Neural progenitor cell (in vitro differentiated cells): ENCODE measurements around the gene EPN2. TPM values are rescaled to one million over a fixed set of nuclear protein-coding genes. Genes with fewer than 3 reads are reported as not detected.

Experiments used
- DNase-seq: peaks from one replicate; pipeline ENCODE4 v3.0.0-alpha.2; 2016; ENCODE audit warnings: low spot score
- H2AFZ ChIP-seq: fragments of 200-600 bp; sonication (generic); replicated peaks from 2 replicates; pipeline ENCODE4 v1.6.1; 2016; ENCODE audit warnings: antibody characterized with exemption
- H3F3A ChIP-seq: fragments of 200-600 bp; sonication (generic); 2 replicates; pipeline ENCODE4 v1.6.1; 2016; ENCODE audit warnings: antibody characterized with exemption, low read depth
- H3K27ac ChIP-seq: fragments of 200-600 bp; sonication (generic); 2 replicates; pipeline ENCODE4 v1.5.1; 2016; ENCODE audit warnings: mild to moderate bottlenecking
- H3K27me3 ChIP-seq: fragments of 200-600 bp; sonication (generic); 2 replicates; pipeline ENCODE4 v1.6.1; 2016; ENCODE audit warnings: mild to moderate bottlenecking, moderate library complexity
- H3K36me3 ChIP-seq: fragments of 200-600 bp; sonication (generic); 2 replicates; pipeline ENCODE4 v1.5.1; 2016
- H3K4me1 ChIP-seq: fragments of 200-600 bp; sonication (generic); 2 replicates; pipeline ENCODE4 v1.6.1; 2016; ENCODE audit warnings: mixed run types
- H3K4me2 ChIP-seq: fragments of 200-600 bp; sonication (generic); 2 replicates; pipeline ENCODE4 v1.6.1; 2016
- H3K4me3 ChIP-seq: fragments of 200-600 bp; sonication (generic); 2 replicates; pipeline ENCODE4 v1.5.1; 2016
- H3K79me2 ChIP-seq: fragments of 200-600 bp; sonication (generic); 2 replicates; pipeline ENCODE4 v1.6.1; 2016; ENCODE audit warnings: low read depth
- H3K9ac ChIP-seq: fragments of 200-600 bp; sonication (generic); 2 replicates; pipeline ENCODE4 v1.6.1; 2016
- H3K9me3 ChIP-seq: fragments of 200-600 bp; sonication (generic); 2 replicates; pipeline ENCODE4 v1.5.1; 2016; ENCODE audit warnings: low read depth
- H4K20me1 ChIP-seq: fragments of 200-600 bp; sonication (generic); 2 replicates; pipeline ENCODE4 v1.6.1; 2016; ENCODE audit warnings: low read depth
- H3K27ac Mint-ChIP-seq: 3 replicates; pipeline ENCODE4 v1.8.0; 2021; ENCODE audit warnings: mixed read lengths
- H3K27me3 Mint-ChIP-seq: 2 replicates; pipeline ENCODE4 v1.8.0; 2022; ENCODE audit warnings: low read depth, mild to moderate bottlenecking, inconsistent platforms, moderate library complexity, mixed read lengths; ENCODE audit not compliant: insufficient read depth
- H3K36me3 Mint-ChIP-seq: 3 replicates; pipeline ENCODE4 v1.8.0; 2021; ENCODE audit warnings: mixed read lengths
- H3K4me1 Mint-ChIP-seq: 3 replicates; pipeline ENCODE4 v1.8.0; 2021; ENCODE audit warnings: mixed read lengths
- H3K4me3 Mint-ChIP-seq: 3 replicates; pipeline ENCODE4 v1.8.0; 2021; ENCODE audit warnings: mild to moderate bottlenecking, moderate library complexity, mixed read lengths
- H3K9me3 Mint-ChIP-seq: 3 replicates; pipeline ENCODE4 v1.8.0; 2020; ENCODE audit warnings: mixed read lengths
- CTCF ChIP-seq: fragments of 200-600 bp; sonication (generic); IDR thresholded peaks from 2 replicates; pipeline ENCODE4 v1.5.1; 2017; ENCODE audit warnings: antibody characterized with exemption, mild to moderate bottlenecking
- EZH2 ChIP-seq: fragments of 200-600 bp; sonication (generic); IDR thresholded peaks from 2 replicates; pipeline ENCODE4 v1.6.1; 2017; ENCODE audit warnings: antibody characterized with exemption, mild to moderate bottlenecking, moderate library complexity
- EZH2phosphoT487 ChIP-seq: fragments of 200-600 bp; sonication (generic); IDR thresholded peaks from 2 replicates; pipeline ENCODE4 v1.6.1; 2017; ENCODE audit warnings: antibody characterized with exemption
- total RNA-seq: library from RNA; depleted of rRNA; stranded (reverse); fragments of >200 nt; gene quantifications from 2 replicates; pipeline ENCODE4 v1.2.3, GENCODE V29; 2015; ENCODE audit warnings: low replicate concordance

The EPN2 gene
- total RNA-seq, 1 donor from 2014 or later: 30.5 TPM

- peaks cover 95% of the 10 kb centered on the region for H3K79me2 ChIP-seq
- no peak overlapping the region for H2AFZ ChIP-seq
- no peak overlapping the region for H3K4me2 ChIP-seq
- no peaks in the 10 kb centered on the region for H3K9me3 ChIP-seq
- Mint-ChIP-seq H3K9me3 (peaks cover 2% of the 10 kb centered on the region), H3K27me3 (peaks cover 2% of the 10 kb centered on the region), H3K36me3 (peaks cover 9% of the 10 kb centered on the region), H3K27ac (peak overlapping the region; percentile 1), H3K4me3 (no peak overlapping the region), H3K4me1 (peaks cover 31% of the 10 kb centered on the region)
- no peaks in the 10 kb centered on the region for H3K36me3 ChIP-seq
- no peak overlapping the region for H3K9ac ChIP-seq
- no peak overlapping the region for H3K4me3 ChIP-seq
- H3F3A ChIP-seq: no peaks in the 10 kb centered on the region
- H4K20me1 ChIP-seq: peaks cover 80% of the 10 kb centered on the region
- peaks cover 4% of the 10 kb centered on the region for H3K4me1 ChIP-seq
- no peak overlapping the region for H3K27ac ChIP-seq
- TF ChIP-seq CTCF: no peak
- H3K27me3 ChIP-seq: no peaks in the 10 kb centered on the region
- no peak for DNase-seq
Measured at GRCh38 chr17:19254651-19255050, 17.5 kb downstream of the EPN2 start.

- Histone ChIP-seq H3K9ac (no peak overlapping the region), H3K4me1 (peaks cover 4% of the 10 kb centered on the region), H3K4me2 (no peak overlapping the region), H3K27ac (no peak overlapping the region), H2AFZ (no peak overlapping the region), H3K79me2 (peaks cover 96% of the 10 kb centered on the region), H3K4me3 (no peak overlapping the region), H3K9me3 (no peaks in the 10 kb centered on the region), H4K20me1 (peaks cover 80% of the 10 kb centered on the region), H3K27me3 (no peaks in the 10 kb centered on the region), H3K36me3 (no peaks in the 10 kb centered on the region), H3F3A (no peaks in the 10 kb centered on the region)
- H3K9me3 Mint-ChIP-seq: peaks cover 2% of the 10 kb centered on the region
- TF ChIP-seq EZH2: no peak
- peaks cover 2% of the 10 kb centered on the region for H3K27me3 Mint-ChIP-seq
- no peak overlapping the region for H3K27ac Mint-ChIP-seq
- no peak overlapping the region for H3K4me3 Mint-ChIP-seq
- peaks cover 9% of the 10 kb centered on the region for H3K36me3 Mint-ChIP-seq
- H3K4me1 Mint-ChIP-seq: peaks cover 31% of the 10 kb centered on the region
- no peak for DNase-seq
Measured at GRCh38 chr17:19255279-19255678, 18.1 kb downstream of the EPN2 start.

- no peaks in the 10 kb centered on the region for H3F3A ChIP-seq
- no peak overlapping the region for H3K4me3 Mint-ChIP-seq
- no peaks in the 10 kb centered on the region for H3K9me3 Mint-ChIP-seq
- no peaks in the 10 kb centered on the region for H3K4me1 ChIP-seq
- no peak for DNase-seq
- no peak overlapping the region for H3K9ac ChIP-seq
- no peak overlapping the region for H3K4me2 ChIP-seq
- H3K27me3 Mint-ChIP-seq: peaks cover 2% of the 10 kb centered on the region
- H3K79me2 ChIP-seq: peaks cover 95% of the 10 kb centered on the region
- H3K9me3 ChIP-seq: no peaks in the 10 kb centered on the region
- peaks cover 45% of the 10 kb centered on the region for H3K4me1 Mint-ChIP-seq
- H2AFZ ChIP-seq: no peak overlapping the region
- no peaks in the 10 kb centered on the region for H3K27me3 ChIP-seq
- H3K4me3 ChIP-seq: no peak overlapping the region
- no peak overlapping the region for H3K27ac ChIP-seq
- peaks cover 87% of the 10 kb centered on the region for H4K20me1 ChIP-seq
- H3K36me3 ChIP-seq: no peaks in the 10 kb centered on the region
- no peak overlapping the region for H3K27ac Mint-ChIP-seq
- no peak for TF ChIP-seq CTCF
- TF ChIP-seq EZH2phosphoT487: no peak
- no peak for TF ChIP-seq EZH2
- H3K36me3 Mint-ChIP-seq: peaks cover 5% of the 10 kb centered on the region
Measured at GRCh38 chr17:19258371-19258770, 21.2 kb downstream of the EPN2 start.

GRCh38 chr17:19260958-19261357, 23.8 kb downstream of the EPN2 start:
- Histone ChIP-seq H3F3A (no peaks in the 10 kb centered on the region), H3K9ac (no peak overlapping the region), H3K4me1 (no peaks in the 10 kb centered on the region), H3K4me2 (no peak overlapping the region), H3K36me3 (no peaks in the 10 kb centered on the region), H3K4me3 (no peak overlapping the region), H2AFZ (no peak overlapping the region), H3K9me3 (no peaks in the 10 kb centered on the region), H3K27me3 (no peaks in the 10 kb centered on the region), H3K27ac (no peak overlapping the region), H3K79me2 (peaks cover 96% of the 10 kb centered on the region), H4K20me1 (peaks cover 98% of the 10 kb centered on the region)
- H3K4me3 Mint-ChIP-seq: no peak overlapping the region
- peaks cover 2% of the 10 kb centered on the region for H3K27me3 Mint-ChIP-seq
- no peak for TF ChIP-seq EZH2
- no peak for TF ChIP-seq EZH2phosphoT487
- TF ChIP-seq CTCF: no peak
- H3K27ac Mint-ChIP-seq: no peak overlapping the region
- H3K4me1 Mint-ChIP-seq: peaks cover 60% of the 10 kb centered on the region
- peak; percentile 17 for DNase-seq
- peaks cover 2% of the 10 kb centered on the region for H3K36me3 Mint-ChIP-seq
- no peaks in the 10 kb centered on the region for H3K9me3 Mint-ChIP-seq
